ENCODE measurements around the gene MT4.
A peak's percentile ranks its signal among the peaks of the same experiment; 100 is the strongest.

DNA sequence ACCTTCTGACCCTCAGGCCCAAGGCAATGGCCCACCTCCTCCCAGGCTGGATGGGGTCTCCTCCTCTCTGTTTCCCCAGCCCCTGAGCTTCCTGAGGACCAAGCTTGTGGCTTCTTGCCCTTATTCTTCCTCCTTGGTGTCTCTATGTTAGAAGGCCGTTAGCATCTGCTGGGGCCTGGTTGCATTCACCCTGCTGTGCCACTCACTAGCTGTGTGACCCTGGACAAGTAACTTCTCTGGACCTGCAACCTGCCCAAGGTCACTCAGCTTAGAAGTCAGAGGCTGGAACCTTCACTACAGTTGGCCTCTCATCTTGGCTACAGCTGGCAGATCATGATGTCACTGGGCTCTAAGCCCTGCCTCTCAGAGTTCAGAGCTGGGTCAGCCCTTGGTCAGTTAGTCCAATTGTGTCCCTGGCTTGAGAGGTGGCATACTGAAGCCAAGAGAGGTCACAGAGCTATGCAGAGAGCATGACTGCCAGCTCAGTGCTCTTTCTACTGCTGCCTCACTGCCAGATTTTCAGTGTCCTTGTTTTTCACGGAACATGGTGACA is 46.5 kb downstream of the MT4 start:
- TF ChIP-seq POLR2AphosphoS5 (IDR thresholded peaks at IDR 0.05) (peak; percentile 5 to 58 (median 8)), EP300 (IDR thresholded peaks at IDR 0.05) (no peak), POLR2A (IDR thresholded peaks at IDR 0.05) (no peak)
- TF ChIP-seq, protein P1, sequence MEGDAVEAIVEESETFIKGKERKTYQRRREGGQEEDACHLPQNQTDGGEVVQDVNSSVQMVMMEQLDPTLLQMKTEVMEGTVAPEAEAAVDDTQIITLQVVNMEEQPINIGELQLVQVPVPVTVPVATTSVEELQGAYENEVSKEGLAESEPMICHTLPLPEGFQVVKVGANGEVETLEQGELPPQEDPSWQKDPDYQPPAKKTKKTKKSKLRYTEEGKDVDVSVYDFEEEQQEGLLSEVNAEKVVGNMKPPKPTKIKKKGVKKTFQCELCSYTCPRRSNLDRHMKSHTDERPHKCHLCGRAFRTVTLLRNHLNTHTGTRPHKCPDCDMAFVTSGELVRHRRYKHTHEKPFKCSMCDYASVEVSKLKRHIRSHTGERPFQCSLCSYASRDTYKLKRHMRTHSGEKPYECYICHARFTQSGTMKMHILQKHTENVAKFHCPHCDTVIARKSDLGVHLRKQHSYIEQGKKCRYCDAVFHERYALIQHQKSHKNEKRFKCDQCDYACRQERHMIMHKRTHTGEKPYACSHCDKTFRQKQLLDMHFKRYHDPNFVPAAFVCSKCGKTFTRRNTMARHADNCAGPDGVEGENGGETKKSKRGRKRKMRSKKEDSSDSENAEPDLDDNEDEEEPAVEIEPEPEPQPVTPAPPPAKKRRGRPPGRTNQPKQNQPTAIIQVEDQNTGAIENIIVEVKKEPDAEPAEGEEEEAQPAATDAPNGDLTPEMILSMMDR (IDR thresholded peaks at IDR 0.05), result no peak

Measured in stomach (tissue), 4 donors.